ENCODE data around the gene RAB7B. TPM values are rescaled to one million over a fixed set of nuclear protein-coding genes. Genes with fewer than 3 reads are reported as not detected.
A peak's percentile ranks its signal among the peaks of the same experiment; 100 is the strongest.

Gene RAB7B
- total RNA-seq, 3 donors from 2014 or later (not counting 1 experiment from before 2014, with no cell fraction given) = 0.19 TPM; not detected in 2

DNA sequence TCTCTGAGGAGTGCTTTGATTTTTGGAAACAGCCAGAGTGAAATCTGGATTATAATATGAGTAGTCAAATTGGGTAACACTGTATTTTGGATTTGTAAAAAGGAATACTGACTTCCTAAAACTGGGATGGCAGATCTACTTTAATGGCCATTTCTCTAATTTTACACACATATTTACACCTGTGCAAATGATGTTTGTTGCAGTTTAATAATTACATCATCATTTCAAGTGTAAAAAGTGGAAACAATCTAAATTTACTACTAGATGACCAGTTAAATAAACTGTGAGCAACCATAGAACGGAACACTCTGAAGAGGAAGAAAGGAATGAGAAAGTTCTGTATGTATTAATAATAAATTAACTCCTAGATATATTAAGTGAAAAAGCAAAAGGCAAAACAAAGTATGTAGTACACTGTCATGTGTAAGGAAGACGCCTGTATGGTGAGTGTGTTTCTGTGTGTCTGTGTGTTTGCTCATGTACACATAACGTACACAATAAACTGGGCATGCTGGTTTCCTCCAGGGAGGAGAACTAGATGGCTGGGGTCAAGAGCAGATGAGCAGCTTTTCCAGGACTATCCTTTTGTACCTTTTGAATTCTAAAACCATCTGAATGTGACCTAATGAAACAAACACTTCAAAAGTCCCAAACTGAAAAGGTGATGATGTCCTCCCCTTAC, 46.9 kb upstream of the RAB7B start:
- Mint-ChIP-seq H3K27ac (no peak overlapping the region), H3K9me3 (no peaks in the 10 kb centered on the region), H3K36me3 (no peaks in the 10 kb centered on the region), H3K27me3 (ENCODE audit: low read depth in 2 of 2) (peaks cover 2 to 6% of the 10 kb centered on the region in 2 donors), H3K4me3 (no peak overlapping the region), H3K4me1 (peaks cover 10 to 11% of the 10 kb centered on the region in 2 donors)
- intact Hi-C loops (cut with micrococcal nuclease) = no loop called here
- no peak for DNase-seq
- Histone ChIP-seq H3K4me1 (ENCODE audit: control insufficient read depth, insufficient read depth, low read length) (peaks cover 21% of the 10 kb centered on the region), H3K27me3 (ENCODE audit: control insufficient read depth, insufficient read depth, low read length) (no peaks in the 10 kb centered on the region), H3K27ac (ENCODE audit: low read length) (peak overlapping the region; percentile 74), H3K9me3 (ENCODE audit: control insufficient read depth, insufficient read depth, low read length) (no peaks in the 10 kb centered on the region), H3K4me3 (ENCODE audit: low read length) (no peak overlapping the region), H3K36me3 (ENCODE audit: control insufficient read depth, insufficient read depth, low read length) (no peaks in the 10 kb centered on the region)
- TF ChIP-seq, protein P1, sequence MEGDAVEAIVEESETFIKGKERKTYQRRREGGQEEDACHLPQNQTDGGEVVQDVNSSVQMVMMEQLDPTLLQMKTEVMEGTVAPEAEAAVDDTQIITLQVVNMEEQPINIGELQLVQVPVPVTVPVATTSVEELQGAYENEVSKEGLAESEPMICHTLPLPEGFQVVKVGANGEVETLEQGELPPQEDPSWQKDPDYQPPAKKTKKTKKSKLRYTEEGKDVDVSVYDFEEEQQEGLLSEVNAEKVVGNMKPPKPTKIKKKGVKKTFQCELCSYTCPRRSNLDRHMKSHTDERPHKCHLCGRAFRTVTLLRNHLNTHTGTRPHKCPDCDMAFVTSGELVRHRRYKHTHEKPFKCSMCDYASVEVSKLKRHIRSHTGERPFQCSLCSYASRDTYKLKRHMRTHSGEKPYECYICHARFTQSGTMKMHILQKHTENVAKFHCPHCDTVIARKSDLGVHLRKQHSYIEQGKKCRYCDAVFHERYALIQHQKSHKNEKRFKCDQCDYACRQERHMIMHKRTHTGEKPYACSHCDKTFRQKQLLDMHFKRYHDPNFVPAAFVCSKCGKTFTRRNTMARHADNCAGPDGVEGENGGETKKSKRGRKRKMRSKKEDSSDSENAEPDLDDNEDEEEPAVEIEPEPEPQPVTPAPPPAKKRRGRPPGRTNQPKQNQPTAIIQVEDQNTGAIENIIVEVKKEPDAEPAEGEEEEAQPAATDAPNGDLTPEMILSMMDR (IDR thresholded peaks at IDR 0.05) = no peak
- no peak for ATAC-seq
- WGBS (ENCODE audit: insufficient coverage) = 83% methylated on average over 2 of the region's 3 CpGs

GRCh38 chr1:206049293-206049692, 46.1 kb upstream of the RAB7B start:
- Histone ChIP-seq H3K4me1 (ENCODE audit: control insufficient read depth, insufficient read depth, low read length) (peaks cover 21% of the 10 kb centered on the region), H3K9me3 (ENCODE audit: control insufficient read depth, insufficient read depth, low read length) (no peaks in the 10 kb centered on the region), H3K36me3 (ENCODE audit: control insufficient read depth, insufficient read depth, low read length) (no peaks in the 10 kb centered on the region), H3K27ac (ENCODE audit: low read length) (peak overlapping the region; percentile 47), H3K4me3 (ENCODE audit: low read length) (no peak overlapping the region), H3K27me3 (ENCODE audit: control insufficient read depth, insufficient read depth, low read length) (no peaks in the 10 kb centered on the region)
- intact Hi-C loops (cut with micrococcal nuclease) = no loop called here
- H3K4me1 Mint-ChIP-seq = peaks cover 10 to 11% of the 10 kb centered on the region in 2 donors
- H3K4me3 Mint-ChIP-seq = no peak overlapping the region
- ATAC-seq = peak in 1 of 3 donors; percentile 24
- no peak overlapping the region for H3K27ac Mint-ChIP-seq
- H3K9me3 Mint-ChIP-seq = no peaks in the 10 kb centered on the region
- TF ChIP-seq, protein P1 (IDR thresholded peaks at IDR 0.05) = no peak
- DNase-seq = no peak
- H3K27me3 Mint-ChIP-seq (ENCODE audit: low read depth in 2 of 2) = peaks cover 2 to 6% of the 10 kb centered on the region in 2 donors
- H3K36me3 Mint-ChIP-seq = no peaks in the 10 kb centered on the region

GRCh38 chr1:206048582-206048981, 45.4 kb upstream of the RAB7B start:
- H3K36me3 ChIP-seq (ENCODE audit: control insufficient read depth, insufficient read depth, low read length) = no peaks in the 10 kb centered on the region
- Mint-ChIP-seq H3K4me1 (peaks cover 10 to 11% of the 10 kb centered on the region in 2 donors), H3K27me3 (ENCODE audit: low read depth in 2 of 2) (peaks cover 2 to 6% of the 10 kb centered on the region in 2 donors), H3K4me3 (no peak overlapping the region), H3K9me3 (no peaks in the 10 kb centered on the region), H3K27ac (no peak overlapping the region), H3K36me3 (no peaks in the 10 kb centered on the region)
- H3K4me1 ChIP-seq (ENCODE audit: control insufficient read depth, insufficient read depth, low read length) = peaks cover 21% of the 10 kb centered on the region
- no peak overlapping the region for H3K27ac ChIP-seq (ENCODE audit: low read length)
- H3K4me3 ChIP-seq (ENCODE audit: low read length) = no peak overlapping the region
- ATAC-seq = no peak
- TF ChIP-seq, protein P1 (IDR thresholded peaks at IDR 0.05) = no peak
- intact Hi-C loops (cut with micrococcal nuclease) = no loop called here
- H3K9me3 ChIP-seq (ENCODE audit: control insufficient read depth, insufficient read depth, low read length) = no peaks in the 10 kb centered on the region
- no peaks in the 10 kb centered on the region for H3K27me3 ChIP-seq (ENCODE audit: control insufficient read depth, insufficient read depth, low read length)
- WGBS (ENCODE audit: insufficient coverage) = 90% methylated on average over 6 of the region's 6 CpGs
- DNase-seq = no peak

GRCh38 chr1:206047271-206047670, 44.1 kb upstream of the RAB7B start:
- H3K4me1 ChIP-seq (ENCODE audit: control insufficient read depth, insufficient read depth, low read length) = peaks cover 19% of the 10 kb centered on the region
- WGBS (ENCODE audit: insufficient coverage) = 51% methylated on average over 4 of the region's 4 CpGs
- H3K4me3 ChIP-seq (ENCODE audit: low read length) = no peak overlapping the region
- no peaks in the 10 kb centered on the region for H3K36me3 Mint-ChIP-seq
- intact Hi-C loops (cut with micrococcal nuclease) = no loop called here
- H3K36me3 ChIP-seq (ENCODE audit: control insufficient read depth, insufficient read depth, low read length) = no peaks in the 10 kb centered on the region
- peaks cover 5 to 6% of the 10 kb centered on the region in 2 donors for H3K4me1 Mint-ChIP-seq
- no peak overlapping the region for H3K4me3 Mint-ChIP-seq
- no peaks in the 10 kb centered on the region for H3K27me3 ChIP-seq (ENCODE audit: control insufficient read depth, insufficient read depth, low read length)
- TF ChIP-seq, protein P1 (IDR thresholded peaks at IDR 0.05) = no peak
- no peaks in the 10 kb centered on the region for H3K9me3 ChIP-seq (ENCODE audit: control insufficient read depth, insufficient read depth, low read length)
- DNase-seq (no peak), ATAC-seq (no peak)
- H3K27ac ChIP-seq (ENCODE audit: low read length) = no peak overlapping the region
- peaks cover 2 to 6% of the 10 kb centered on the region in 2 donors for H3K27me3 Mint-ChIP-seq (ENCODE audit: low read depth in 2 of 2)
- no peak overlapping the region for H3K27ac Mint-ChIP-seq
- H3K9me3 Mint-ChIP-seq = no peaks in the 10 kb centered on the region

Measured in natural killer cell (primary cell).